ENCODE results near the gene TMEM92.

GRCh38 chr17:50310455-50311111 is 36.3 kb downstream of the TMEM92 start:
- TF ChIP-seq POLR2A (IDR thresholded peaks at IDR 0.05; ENCODE audit: low read length) (no peak), GATA1 (IDR thresholded peaks at IDR 0.05; ENCODE audit: low read depth, low read length) (no peak)
